CD4-positive, alpha-beta T cell (primary cell): ENCODE data around the gene SPTBN1. TPM values are rescaled to one million over a fixed set of nuclear protein-coding genes. Genes with fewer than 3 reads are reported as not detected.

Source experiments
- ATAC-seq: fragments of 200-7000 bp; cut with Tn5 transposase; one replicate; pipeline ENCODE4 v1.10.0; 2022; ENCODE audit warnings: mild to moderate bottlenecking; ENCODE audit not compliant: poor library complexity
- CTCF ChIA-PET: fragments of 350-600 bp; sonication (Branson Sonifier 250); formaldehyde crosslinking; loops from one replicate; lab custom pipeline; 2021; ENCODE audit warnings: antibody characterized with exemption, inconsistent platforms; lab: Charles Lee
- POLR2A ChIA-PET: fragments of 350-600 bp; sonication (Branson Sonifier 250); formaldehyde crosslinking; loops from one replicate; lab custom pipeline; 2021; ENCODE audit warnings: antibody characterized with exemption, inconsistent platforms; lab: Charles Lee
- DNase-seq, 14 experiments: peaks; one replicate each; pipeline ENCODE4 v3.0.0-alpha.2; 2013 to 2020; ENCODE audit warnings: mixed read lengths in 2 of 14
- H3K27ac ChIP-seq, 2 donors: one replicate each; pipeline versions ENCODE4 v1.5.1 to v1.7.0; 2013; ENCODE audit warnings: low read length in 2 of 2, low read depth in 1 of 2, mild to moderate bottlenecking in 1 of 2
- H3K27me3 ChIP-seq, 2 experiments: 1 replicate in 1 of 2; 2 replicates in 1 of 2; pipeline versions ENCODE4 v1.6.1 to v1.7.0; 2013; ENCODE audit warnings: low read length in 2 of 2, control low read depth in 1 of 2, mild to moderate bottlenecking in 1 of 2, moderate library complexity in 1 of 2; ENCODE audit not compliant: insufficient read depth in 2 of 2, control insufficient read depth in 1 of 2
- H3K36me3 ChIP-seq: one replicate; pipeline ENCODE4 v1.6.1; 2013; ENCODE audit warnings: low read length, control low read depth; ENCODE audit not compliant: insufficient read depth
- H3K4me1 ChIP-seq: one replicate; pipeline ENCODE4 v1.6.1; 2013; ENCODE audit warnings: low read length, control low read depth; ENCODE audit not compliant: insufficient read depth
- H3K4me3 ChIP-seq: one replicate; pipeline ENCODE4 v1.5.1; 2013; ENCODE audit warnings: mild to moderate bottlenecking, low read length, moderate library complexity
- H3K9me3 ChIP-seq, 2 experiments: 1 replicate in 1 of 2; 2 replicates in 1 of 2; pipeline versions ENCODE4 v1.6.1 to v1.7.0; 2013; ENCODE audit warnings: low read length in 2 of 2, mild to moderate bottlenecking in 2 of 2, control low read depth in 1 of 2, moderate library complexity in 1 of 2; ENCODE audit not compliant: control insufficient read depth in 1 of 2, insufficient read depth in 1 of 2
- H3K27ac Mint-ChIP-seq: one replicate; pipeline ENCODE4 v1.8.0; 2020; ENCODE audit warnings: mixed read lengths
- H3K27me3 Mint-ChIP-seq: one replicate; pipeline ENCODE4 v1.8.0; 2021; ENCODE audit warnings: mixed read lengths
- H3K36me3 Mint-ChIP-seq: one replicate; pipeline ENCODE4 v1.8.0; 2021; ENCODE audit warnings: low read depth, mixed read lengths
- H3K4me1 Mint-ChIP-seq: one replicate; pipeline ENCODE4 v1.8.0; 2021; ENCODE audit warnings: low read depth, mixed read lengths
- H3K4me3 Mint-ChIP-seq: one replicate; pipeline ENCODE4 v1.8.0; 2020; ENCODE audit warnings: mild to moderate bottlenecking, mixed read lengths
- H3K9me3 Mint-ChIP-seq: one replicate; pipeline ENCODE4 v1.8.0; 2020; ENCODE audit warnings: mixed read lengths
- intact Hi-C, 2 experiments: fragments of 100-400 bp; cut with DNase I in 1 of 2; cut with micrococcal nuclease in 1 of 2; formaldehyde crosslinking; loops; one replicate each; pipeline versions ENCODE4 v1.15.1 to v1.9.0; 2023 to 2025; cut with DNase I, micrococcal nuclease
- total RNA-seq, 174 experiments: library from RNA in 2 of 174; stranded (reverse) in 2 of 174; gene quantifications; one replicate each; pipeline ENCODE4 v1.2.3 and lab custom pipeline; 2021 to 2026
- TF ChIP-seq, protein P1 (sequence below): fragments of 200-600 bp; IDR thresholded peaks from one replicate; pipeline ENCODE4 v1.8.0; 2022; ENCODE audit warnings: antibody characterized with exemption, mild to moderate bottlenecking

Gene SPTBN1
- total RNA-seq, 2 experiments from 2014 or later = 156 to 166 TPM

DNA sequence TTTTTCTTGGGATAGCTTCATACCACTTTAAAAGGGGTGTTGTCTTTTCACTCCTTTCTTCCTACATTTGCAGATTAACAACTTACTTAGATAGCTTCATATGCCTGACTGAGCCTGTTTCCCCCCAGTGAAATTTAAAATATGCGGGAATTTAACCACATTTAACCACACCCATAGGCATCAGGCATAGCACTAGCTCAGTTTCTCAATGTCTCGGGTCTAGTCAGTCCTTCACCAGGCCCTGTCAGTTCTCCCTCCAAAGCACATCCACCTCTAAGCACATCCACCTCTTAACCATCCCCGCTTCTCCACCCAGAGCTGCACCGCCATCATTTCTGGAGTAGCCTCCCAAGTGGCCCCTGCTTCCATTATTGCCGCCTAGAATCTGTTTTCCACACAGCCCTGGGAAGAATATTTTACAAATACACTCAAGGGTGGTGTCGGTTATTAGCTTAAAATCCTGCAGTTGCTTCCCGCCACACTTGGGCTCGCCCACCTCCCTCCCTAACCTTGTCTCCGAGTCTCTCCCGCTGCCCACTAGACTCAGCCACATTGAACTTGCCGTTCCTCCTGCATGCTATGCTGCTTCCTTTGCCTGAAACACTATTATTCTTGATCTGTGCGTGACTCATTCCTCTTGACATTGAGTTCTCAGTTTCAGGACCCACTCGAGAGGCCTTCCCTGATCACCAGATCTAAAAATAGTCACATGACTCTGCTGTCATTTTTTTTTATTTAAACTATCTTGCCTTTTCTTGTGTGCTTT, 68.3 kb downstream of the SPTBN1 start:
- H3K4me1 Mint-ChIP-seq = peaks cover 17% of the 10 kb centered on the region
- no peaks in the 10 kb centered on the region for H3K36me3 Mint-ChIP-seq
- DNase-seq = peak in 3 of 14 experiments; percentile 8 to 39 (median 27)
- intact Hi-C loops = loop anchor here (2.0 to 5.0 kb wide), 8 partner anchors 30 to 650 kb away; partner anchors contain the start of gene EML6 (in 1 of the 2)
- no peak overlapping the region for H3K4me3 Mint-ChIP-seq
- no peaks in the 10 kb centered on the region for H3K27me3 ChIP-seq
- POLR2A ChIA-PET = interaction anchor here (2.2 to 3.1 kb wide), 2 partner anchors 34 to 180 kb away, joined by 7 to 9 read pairs; no protein-coding TSS in a partner anchor
- no peaks in the 10 kb centered on the region for H3K9me3 ChIP-seq
- TF ChIP-seq, protein P1, sequence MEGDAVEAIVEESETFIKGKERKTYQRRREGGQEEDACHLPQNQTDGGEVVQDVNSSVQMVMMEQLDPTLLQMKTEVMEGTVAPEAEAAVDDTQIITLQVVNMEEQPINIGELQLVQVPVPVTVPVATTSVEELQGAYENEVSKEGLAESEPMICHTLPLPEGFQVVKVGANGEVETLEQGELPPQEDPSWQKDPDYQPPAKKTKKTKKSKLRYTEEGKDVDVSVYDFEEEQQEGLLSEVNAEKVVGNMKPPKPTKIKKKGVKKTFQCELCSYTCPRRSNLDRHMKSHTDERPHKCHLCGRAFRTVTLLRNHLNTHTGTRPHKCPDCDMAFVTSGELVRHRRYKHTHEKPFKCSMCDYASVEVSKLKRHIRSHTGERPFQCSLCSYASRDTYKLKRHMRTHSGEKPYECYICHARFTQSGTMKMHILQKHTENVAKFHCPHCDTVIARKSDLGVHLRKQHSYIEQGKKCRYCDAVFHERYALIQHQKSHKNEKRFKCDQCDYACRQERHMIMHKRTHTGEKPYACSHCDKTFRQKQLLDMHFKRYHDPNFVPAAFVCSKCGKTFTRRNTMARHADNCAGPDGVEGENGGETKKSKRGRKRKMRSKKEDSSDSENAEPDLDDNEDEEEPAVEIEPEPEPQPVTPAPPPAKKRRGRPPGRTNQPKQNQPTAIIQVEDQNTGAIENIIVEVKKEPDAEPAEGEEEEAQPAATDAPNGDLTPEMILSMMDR = no peak
- peaks cover 3% of the 10 kb centered on the region for H3K4me1 ChIP-seq
- ATAC-seq = no peak
- no peaks in the 10 kb centered on the region for H3K27me3 Mint-ChIP-seq
- no peak overlapping the region for H3K27ac Mint-ChIP-seq
- no peak overlapping the region for H3K4me3 ChIP-seq
- H3K9me3 Mint-ChIP-seq = no peaks in the 10 kb centered on the region
- no peaks in the 10 kb centered on the region for H3K36me3 ChIP-seq
- no peak overlapping the region for H3K27ac ChIP-seq
- CTCF ChIA-PET = interaction anchor here (0.8 to 5.4 kb wide), 6 partner anchors 15 to 181 kb away, joined by 3 to 43 read pairs (median 8); no protein-coding TSS in a partner anchor

GRCh38 chr2:54525321-54525720, 69.2 kb downstream of the SPTBN1 start:
- H3K36me3 ChIP-seq = no peaks in the 10 kb centered on the region
- H3K36me3 Mint-ChIP-seq = no peaks in the 10 kb centered on the region
- TF ChIP-seq, protein P1 = no peak
- H3K9me3 Mint-ChIP-seq = no peaks in the 10 kb centered on the region
- POLR2A ChIA-PET = interaction anchor here (3.1 kb wide), 1 partner anchor 179 kb away, joined by 9 read pairs; no protein-coding TSS in a partner anchor
- H3K4me1 Mint-ChIP-seq = peaks cover 23% of the 10 kb centered on the region
- CTCF ChIA-PET = interaction anchor here (5.4 kb wide), 1 partner anchor 180 kb away, joined by 43 read pairs; no protein-coding TSS in a partner anchor
- H3K27me3 Mint-ChIP-seq = no peaks in the 10 kb centered on the region
- no peak overlapping the region for H3K4me3 Mint-ChIP-seq
- peaks cover 3% of the 10 kb centered on the region for H3K4me1 ChIP-seq
- H3K4me3 ChIP-seq = no peak overlapping the region
- ATAC-seq = no peak
- DNase-seq = no peak
- H3K27ac Mint-ChIP-seq = no peak overlapping the region
- no peaks in the 10 kb centered on the region for H3K9me3 ChIP-seq
- H3K27ac ChIP-seq = no peak overlapping the region
- no peaks in the 10 kb centered on the region for H3K27me3 ChIP-seq
- intact Hi-C loops = loop anchor here (2.0 kb wide), 3 partner anchors 29 to 649 kb away; no protein-coding TSS in a partner anchor

DNA sequence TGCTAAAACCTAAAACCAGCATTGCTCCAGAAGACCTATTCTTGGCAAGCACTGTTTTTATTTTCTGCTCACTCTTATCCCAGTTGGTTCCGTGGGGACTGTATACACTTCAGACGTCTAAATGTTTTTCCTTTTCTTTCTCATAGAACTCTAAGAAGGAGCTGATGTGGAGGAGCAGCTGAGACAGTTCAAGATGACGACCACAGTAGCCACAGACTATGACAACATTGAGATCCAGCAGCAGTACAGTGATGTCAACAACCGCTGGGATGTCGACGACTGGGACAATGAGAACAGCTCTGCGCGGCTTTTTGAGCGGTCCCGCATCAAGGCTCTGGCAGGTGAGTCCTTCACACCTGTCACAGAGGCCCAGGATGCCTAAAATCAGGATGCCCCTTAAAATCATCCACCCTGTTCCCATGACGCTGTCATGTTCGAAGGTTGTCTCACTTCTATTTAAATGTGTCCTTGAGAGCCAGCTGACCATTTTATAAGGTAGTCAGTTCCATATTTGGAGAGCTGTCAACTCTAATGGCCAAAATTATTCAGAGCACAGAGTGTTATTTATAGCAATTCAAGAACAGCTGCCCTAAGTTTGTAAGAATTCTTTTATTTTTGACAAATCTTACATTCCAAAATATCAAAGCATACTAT, 70.2 kb downstream of the SPTBN1 start:
- H3K27ac ChIP-seq = no peak overlapping the region
- no peak overlapping the region for H3K4me3 ChIP-seq
- POLR2A ChIA-PET = interaction anchor here (3.1 kb wide), 1 partner anchor 178 kb away, joined by 9 read pairs; no protein-coding TSS in a partner anchor
- H3K27me3 ChIP-seq = no peaks in the 10 kb centered on the region
- no peak overlapping the region for H3K4me3 Mint-ChIP-seq
- no peaks in the 10 kb centered on the region for H3K9me3 ChIP-seq
- no peaks in the 10 kb centered on the region for H3K27me3 Mint-ChIP-seq
- no peak overlapping the region for H3K27ac Mint-ChIP-seq
- intact Hi-C loops = no loop called here
- CTCF ChIA-PET = interaction anchor here (0.9 to 5.4 kb wide), 2 partner anchors 33 to 179 kb away, joined by 3 to 43 read pairs; no protein-coding TSS in a partner anchor
- no peak for DNase-seq
- TF ChIP-seq, protein P1 = no peak
- H3K9me3 Mint-ChIP-seq = no peaks in the 10 kb centered on the region
- no peaks in the 10 kb centered on the region for H3K36me3 Mint-ChIP-seq
- H3K4me1 ChIP-seq = peaks cover 3% of the 10 kb centered on the region
- H3K4me1 Mint-ChIP-seq = peaks cover 23% of the 10 kb centered on the region
- no peaks in the 10 kb centered on the region for H3K36me3 ChIP-seq
- no peak for ATAC-seq
